ENCODE data around the gene DGKI. TPM values are rescaled to one million over a fixed set of nuclear protein-coding genes. Genes with fewer than 3 reads are reported as not detected.
"Not testable (repeated sequence)": the region's sequence is repeated elsewhere in the genome, so short reads cannot be mapped to it uniquely, and the experiment has no call there.

Gene DGKI
- total RNA-seq, 2 donors from 2014 or later, result 0.24 to 0.34 TPM

- intact Hi-C loops (cut with DNase I, micrococcal nuclease), result no loop called here
- no peak for ATAC-seq
- no peak for DNase-seq
Observed at GRCh38 chr7:137715533-137715932, 131.2 kb downstream of the DGKI start.

GRCh38 chr7:137715121-137715520 lies 131.7 kb downstream of the DGKI start:
- no peak for ATAC-seq
- intact Hi-C loops (cut with DNase I, micrococcal nuclease), result no loop called here
- DNase-seq, result no peak

GRCh38 chr7:137706330-137706729 lies 140.4 kb downstream of the DGKI start:
- ATAC-seq; intact Hi-C loops (cut with DNase I, micrococcal nuclease): not testable (repeated sequence)

GRCh38 chr7:137704723-137705122 lies 142.1 kb downstream of the DGKI start:
- DNase-seq, result no peak
- intact Hi-C loops (cut with DNase I, micrococcal nuclease), result no loop called here
- no peak for ATAC-seq

More at GRCh38 chr7:137706330-137706729, 140.4 kb downstream of the DGKI start:
- DNase-seq, result not testable (repeated sequence)

- intact Hi-C loops (cut with DNase I, micrococcal nuclease), result no loop called here
- no peak for DNase-seq
- no peak for ATAC-seq
Observed at GRCh38 chr7:137703291-137704010, 143.3 kb downstream of the DGKI start.

GRCh38 chr7:137696988-137697387 lies 149.8 kb downstream of the DGKI start:
- DNase-seq (no peak), ATAC-seq (no peak)
- intact Hi-C loops (cut with DNase I, micrococcal nuclease), result no loop called here

GRCh38 chr7:137696376-137696775 lies 150.4 kb downstream of the DGKI start:
- DNase-seq, result no peak
- no peak for ATAC-seq
- intact Hi-C loops (cut with DNase I, micrococcal nuclease), result no loop called here

- DNase-seq (no peak), ATAC-seq (no peak)
- intact Hi-C loops (cut with DNase I, micrococcal nuclease), result no loop called here
Observed at GRCh38 chr7:137695942-137696341, 150.8 kb downstream of the DGKI start.

- DNase-seq (no peak), ATAC-seq (no peak)
- intact Hi-C loops (cut with DNase I, micrococcal nuclease), result no loop called here
Observed at GRCh38 chr7:137695494-137695893, 151.3 kb downstream of the DGKI start.

GRCh38 chr7:137694405-137694804 lies 152.4 kb downstream of the DGKI start:
- intact Hi-C loops (cut with DNase I, micrococcal nuclease), result no loop called here
- ATAC-seq (no peak), DNase-seq (no peak)

- DNase-seq (no peak), ATAC-seq (no peak)
- intact Hi-C loops (cut with DNase I, micrococcal nuclease), result no loop called here
Observed at GRCh38 chr7:137692399-137692798, 154.4 kb downstream of the DGKI start.

- no peak for ATAC-seq
- no peak for DNase-seq
- intact Hi-C loops (cut with DNase I, micrococcal nuclease), result no loop called here
Observed at GRCh38 chr7:137691566-137691965, 155.2 kb downstream of the DGKI start.

- no peak for DNase-seq
- intact Hi-C loops (cut with DNase I, micrococcal nuclease), result no loop called here
- no peak for ATAC-seq
Observed at GRCh38 chr7:137690635-137691034, 156.1 kb downstream of the DGKI start.

GRCh38 chr7:137689761-137690160 lies 157.0 kb downstream of the DGKI start:
- no peak for ATAC-seq
- intact Hi-C loops (cut with DNase I, micrococcal nuclease), result no loop called here

GRCh38 chr7:137687556-137688265 lies 159.1 kb downstream of the DGKI start:
- ATAC-seq (no peak), DNase-seq (no peak)
- intact Hi-C loops (cut with DNase I, micrococcal nuclease), result no loop called here

More at GRCh38 chr7:137689761-137690160, 157.0 kb downstream of the DGKI start:
- no peak for DNase-seq

GRCh38 chr7:137685433-137686164 lies 161.2 kb downstream of the DGKI start:
- intact Hi-C loops (cut with DNase I, micrococcal nuclease), result no loop called here
- ATAC-seq, result no peak
- DNase-seq, result no peak

GRCh38 chr7:137684776-137685175 lies 162.0 kb downstream of the DGKI start:
- intact Hi-C loops (cut with DNase I, micrococcal nuclease), result no loop called here
- ATAC-seq (no peak), DNase-seq (no peak)

- DNase-seq (no peak), ATAC-seq (no peak)
- intact Hi-C loops (cut with DNase I, micrococcal nuclease), result no loop called here
Observed at GRCh38 chr7:137684316-137684715, 162.5 kb downstream of the DGKI start.

- ATAC-seq, result no peak
- DNase-seq, result no peak
- intact Hi-C loops (cut with DNase I, micrococcal nuclease), result no loop called here
Observed at GRCh38 chr7:137682596-137682995, 164.2 kb downstream of the DGKI start.
